ENCODE results near the gene USP32. TPM values are rescaled to one million over a fixed set of nuclear protein-coding genes. Genes with fewer than 3 reads are reported as not detected.
"Not testable (repeated sequence)": the region's sequence is repeated elsewhere in the genome, so short reads cannot be mapped to it uniquely, and the experiment has no call there.

Gene USP32
- total RNA-seq, 3 donors from 2014 or later (not counting 1 experiment from before 2014, with no cell fraction given): 41.3 to 68.5 (median 41.7) TPM

DNA sequence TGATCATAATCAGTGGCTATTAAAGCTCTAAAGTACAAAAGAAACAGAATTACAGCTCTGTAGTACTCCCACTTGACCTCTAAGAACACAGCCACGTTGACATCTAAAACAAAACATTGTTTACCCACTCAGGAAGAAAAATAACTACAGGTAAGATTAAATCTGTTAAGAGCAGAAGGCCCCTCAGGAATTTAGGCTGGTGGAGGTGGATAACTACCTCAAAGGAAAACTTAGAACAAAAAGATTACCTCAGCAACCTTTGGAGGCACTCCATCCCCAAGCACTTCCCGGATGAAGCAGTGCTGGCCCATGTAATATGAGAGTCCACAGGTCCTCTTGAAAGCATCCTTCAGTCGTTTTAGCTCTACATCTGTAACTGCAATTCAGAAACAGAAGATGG is 46.7 kb downstream of the USP32 start:
- TF ChIP-seq, protein P1, sequence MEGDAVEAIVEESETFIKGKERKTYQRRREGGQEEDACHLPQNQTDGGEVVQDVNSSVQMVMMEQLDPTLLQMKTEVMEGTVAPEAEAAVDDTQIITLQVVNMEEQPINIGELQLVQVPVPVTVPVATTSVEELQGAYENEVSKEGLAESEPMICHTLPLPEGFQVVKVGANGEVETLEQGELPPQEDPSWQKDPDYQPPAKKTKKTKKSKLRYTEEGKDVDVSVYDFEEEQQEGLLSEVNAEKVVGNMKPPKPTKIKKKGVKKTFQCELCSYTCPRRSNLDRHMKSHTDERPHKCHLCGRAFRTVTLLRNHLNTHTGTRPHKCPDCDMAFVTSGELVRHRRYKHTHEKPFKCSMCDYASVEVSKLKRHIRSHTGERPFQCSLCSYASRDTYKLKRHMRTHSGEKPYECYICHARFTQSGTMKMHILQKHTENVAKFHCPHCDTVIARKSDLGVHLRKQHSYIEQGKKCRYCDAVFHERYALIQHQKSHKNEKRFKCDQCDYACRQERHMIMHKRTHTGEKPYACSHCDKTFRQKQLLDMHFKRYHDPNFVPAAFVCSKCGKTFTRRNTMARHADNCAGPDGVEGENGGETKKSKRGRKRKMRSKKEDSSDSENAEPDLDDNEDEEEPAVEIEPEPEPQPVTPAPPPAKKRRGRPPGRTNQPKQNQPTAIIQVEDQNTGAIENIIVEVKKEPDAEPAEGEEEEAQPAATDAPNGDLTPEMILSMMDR (IDR thresholded peaks at IDR 0.05): no peak
- Mint-ChIP-seq H3K27ac (no peak overlapping the region), H3K36me3 (peaks cover 15% of the 10 kb centered on the region), H3K9me3 (no peaks in the 10 kb centered on the region), H3K27me3 (ENCODE audit: low read depth in 2 of 2) (no peaks in the 10 kb centered on the region), H3K4me3 (no peak overlapping the region), H3K4me1 (peaks cover 17 to 18% of the 10 kb centered on the region in 2 donors)
- intact Hi-C loops (cut with micrococcal nuclease): no loop called here
- Histone ChIP-seq H3K4me3 (ENCODE audit: low read length) (no peak overlapping the region), H3K9me3 (ENCODE audit: control insufficient read depth, insufficient read depth, low read length) (no peaks in the 10 kb centered on the region), H3K27me3 (ENCODE audit: control insufficient read depth, insufficient read depth, low read length) (no peaks in the 10 kb centered on the region), H3K27ac (ENCODE audit: low read length) (no peak overlapping the region), H3K4me1 (ENCODE audit: control insufficient read depth, insufficient read depth, low read length) (no peaks in the 10 kb centered on the region), H3K36me3 (ENCODE audit: control insufficient read depth, insufficient read depth, low read length) (peaks cover 13% of the 10 kb centered on the region)
- DNase-seq: no peak
- ATAC-seq: no peak
- 100% methylated on average over 2 of the region's 3 CpGs for WGBS (ENCODE audit: insufficient coverage)

DNA sequence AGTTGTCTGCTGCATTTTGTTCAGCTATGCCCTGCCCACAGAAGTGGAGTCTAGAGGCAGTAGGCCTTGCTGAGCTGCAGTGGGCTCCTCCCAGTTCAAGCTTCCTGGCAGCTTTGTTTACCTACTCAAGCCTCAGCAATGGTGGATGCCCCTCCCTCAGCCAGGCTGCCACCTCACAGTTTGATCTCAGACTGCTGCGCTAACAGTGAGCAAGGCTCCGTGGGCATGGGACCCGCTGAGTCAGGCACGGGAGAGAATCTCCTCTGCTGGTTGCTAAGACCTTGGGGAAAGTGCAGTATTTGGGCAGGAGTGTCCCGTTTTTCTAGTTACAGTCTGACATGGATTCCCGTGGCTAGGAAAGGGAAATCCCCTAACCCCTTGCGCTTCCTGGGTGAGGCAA is 49.4 kb downstream of the USP32 start:
- H3K9me3 ChIP-seq (ENCODE audit: control insufficient read depth, insufficient read depth, low read length); H3K27ac Mint-ChIP-seq; H3K4me1 ChIP-seq (ENCODE audit: control insufficient read depth, insufficient read depth, low read length); ATAC-seq; intact Hi-C loops (cut with micrococcal nuclease); H3K9me3 Mint-ChIP-seq; H3K27ac ChIP-seq (ENCODE audit: low read length); H3K27me3 Mint-ChIP-seq (ENCODE audit: low read depth in 2 of 2); H3K4me3 Mint-ChIP-seq; H3K4me3 ChIP-seq (ENCODE audit: low read length); H3K27me3 ChIP-seq (ENCODE audit: control insufficient read depth, insufficient read depth, low read length): not testable (repeated sequence)
- H3K36me3 Mint-ChIP-seq: peaks cover 15% of the 10 kb centered on the region
- H3K36me3 ChIP-seq (ENCODE audit: control insufficient read depth, insufficient read depth, low read length): peaks cover 13% of the 10 kb centered on the region
- H3K4me1 Mint-ChIP-seq: peaks cover 12 to 17% of the 10 kb centered on the region in 2 donors
- DNase-seq: peak in 1 of 2 donors; percentile 3
- WGBS (ENCODE audit: insufficient coverage): 96% methylated on average over 7 of the region's 7 CpGs

DNA sequence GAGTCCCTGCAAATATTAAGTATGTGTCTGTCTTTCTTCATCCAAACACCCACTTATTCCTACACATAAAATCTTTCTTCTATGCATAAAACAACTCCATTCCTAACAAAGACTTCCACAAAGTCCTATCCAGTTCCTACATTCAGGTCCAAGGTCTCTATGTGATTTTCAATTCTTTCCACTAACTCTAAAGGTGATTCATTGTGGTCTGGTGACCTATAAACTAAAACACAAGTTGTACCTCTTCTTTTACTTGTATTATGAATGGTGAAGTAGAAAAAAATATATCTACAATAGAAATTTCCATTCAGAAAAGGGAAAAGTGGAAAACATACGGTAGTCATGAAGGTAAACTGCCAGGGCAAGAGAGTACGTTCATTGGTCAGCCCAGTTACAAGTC is 56.6 kb downstream of the USP32 start:
- H3K27me3 ChIP-seq (ENCODE audit: control insufficient read depth, insufficient read depth, low read length): no peaks in the 10 kb centered on the region

DNA sequence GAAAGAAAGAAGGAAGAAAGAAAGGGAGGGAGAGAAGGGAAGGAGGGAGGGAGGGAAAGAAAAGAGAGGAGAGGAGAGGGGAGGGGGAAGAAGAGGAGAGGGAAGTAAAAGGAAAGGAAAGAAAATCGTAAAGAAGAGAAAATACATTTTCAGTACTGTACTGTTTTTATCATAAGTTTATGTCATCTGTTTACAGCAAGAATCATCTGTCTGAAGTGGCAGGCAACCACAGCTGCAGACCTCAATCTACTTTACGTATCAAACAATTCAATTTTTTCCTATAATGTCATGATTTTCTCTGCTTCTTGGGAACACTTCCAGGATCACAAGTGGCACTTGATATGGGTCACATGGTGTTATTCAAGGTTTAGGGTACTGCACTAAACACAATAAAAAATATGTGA is 58.3 kb downstream of the USP32 start:
- H3K4me3 ChIP-seq (ENCODE audit: low read length): no peak overlapping the region
- H3K27me3 ChIP-seq (ENCODE audit: control insufficient read depth, insufficient read depth, low read length): no peaks in the 10 kb centered on the region
- no peaks in the 10 kb centered on the region for H3K4me1 ChIP-seq (ENCODE audit: control insufficient read depth, insufficient read depth, low read length)
- H3K9me3 Mint-ChIP-seq: no peaks in the 10 kb centered on the region
- TF ChIP-seq, protein P1 (IDR thresholded peaks at IDR 0.05): no peak
- H3K36me3 Mint-ChIP-seq: no peaks in the 10 kb centered on the region
- H3K27me3 Mint-ChIP-seq (ENCODE audit: low read depth in 2 of 2): no peaks in the 10 kb centered on the region
- no peak overlapping the region for H3K27ac ChIP-seq (ENCODE audit: low read length)
- H3K9me3 ChIP-seq (ENCODE audit: control insufficient read depth, insufficient read depth, low read length): no peaks in the 10 kb centered on the region
- peaks cover under 1% of the 10 kb centered on the region for H3K36me3 ChIP-seq (ENCODE audit: control insufficient read depth, insufficient read depth, low read length)
- no peak overlapping the region for H3K4me3 Mint-ChIP-seq
- ATAC-seq (no peak), DNase-seq (no peak)
- H3K27ac Mint-ChIP-seq: no peak overlapping the region
- peaks cover 0 to 10% of the 10 kb centered on the region in 2 donors for H3K4me1 Mint-ChIP-seq
- WGBS (ENCODE audit: insufficient coverage): 85% methylated on average over 2 of the region's 2 CpGs
- intact Hi-C loops (cut with micrococcal nuclease): no loop called here

More for the DNA sequence above, 56.6 kb downstream of the USP32 start:
- Mint-ChIP-seq H3K4me1 (peaks cover 0 to 5% of the 10 kb centered on the region in 2 donors), H3K27ac (no peak overlapping the region), H3K4me3 (no peak overlapping the region), H3K9me3 (no peaks in the 10 kb centered on the region), H3K27me3 (ENCODE audit: low read depth in 2 of 2) (no peaks in the 10 kb centered on the region), H3K36me3 (no peaks in the 10 kb centered on the region)
- Histone ChIP-seq H3K27ac (ENCODE audit: low read length) (no peak overlapping the region), H3K4me1 (ENCODE audit: control insufficient read depth, insufficient read depth, low read length) (no peaks in the 10 kb centered on the region), H3K9me3 (ENCODE audit: control insufficient read depth, insufficient read depth, low read length) (no peaks in the 10 kb centered on the region), H3K4me3 (ENCODE audit: low read length) (no peak overlapping the region), H3K36me3 (ENCODE audit: control insufficient read depth, insufficient read depth, low read length) (no peaks in the 10 kb centered on the region)
- DNase-seq (no peak), ATAC-seq (no peak)
- TF ChIP-seq, protein P1 (IDR thresholded peaks at IDR 0.05): no peak
- intact Hi-C loops (cut with micrococcal nuclease): no loop called here
- 86% methylated on average over 1 of the region's 2 CpGs for WGBS (ENCODE audit: insufficient coverage)

DNA sequence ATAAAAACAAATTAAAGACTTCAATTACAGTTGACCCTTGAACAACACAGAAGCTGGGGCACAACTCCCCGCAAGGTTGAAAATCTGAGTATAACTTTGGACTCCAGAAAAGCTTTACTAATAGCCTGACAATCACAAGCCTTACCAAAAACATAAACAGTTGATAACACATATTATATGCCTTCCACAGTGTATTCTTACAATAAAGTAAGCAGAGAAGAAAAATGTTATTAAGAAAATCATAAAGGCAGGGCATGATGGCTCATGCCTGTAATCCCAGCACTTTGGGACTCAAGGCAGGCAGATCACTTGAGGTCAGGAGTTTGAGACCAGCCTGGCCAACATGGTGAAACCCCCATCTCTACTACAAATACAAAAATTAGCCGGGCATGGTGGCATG is 58.9 kb downstream of the USP32 start:
- H3K4me1 ChIP-seq (ENCODE audit: control insufficient read depth, insufficient read depth, low read length); H3K4me3 ChIP-seq (ENCODE audit: low read length); H3K9me3 Mint-ChIP-seq; DNase-seq; H3K9me3 ChIP-seq (ENCODE audit: control insufficient read depth, insufficient read depth, low read length); H3K27me3 ChIP-seq (ENCODE audit: control insufficient read depth, insufficient read depth, low read length); H3K36me3 ChIP-seq (ENCODE audit: control insufficient read depth, insufficient read depth, low read length); ATAC-seq; intact Hi-C loops (cut with micrococcal nuclease); H3K27ac Mint-ChIP-seq; H3K4me3 Mint-ChIP-seq; H3K36me3 Mint-ChIP-seq; H3K27me3 Mint-ChIP-seq (ENCODE audit: low read depth in 2 of 2); H3K27ac ChIP-seq (ENCODE audit: low read length): not testable (repeated sequence)
- WGBS (ENCODE audit: insufficient coverage): 97% methylated on average over 2 of the region's 2 CpGs
- H3K4me1 Mint-ChIP-seq: peaks cover 0 to 10% of the 10 kb centered on the region in 2 donors
